GM19240 (cell line): Measurements from ENCODE around the gene KCNJ2.

Source experiments
- DNase-seq: peaks from one replicate; pipeline ENCODE4 v3.0.0; 2011; ENCODE audit warnings: low spot score; ENCODE audit not compliant: insufficient read length

The KCNJ2 gene

DNA sequence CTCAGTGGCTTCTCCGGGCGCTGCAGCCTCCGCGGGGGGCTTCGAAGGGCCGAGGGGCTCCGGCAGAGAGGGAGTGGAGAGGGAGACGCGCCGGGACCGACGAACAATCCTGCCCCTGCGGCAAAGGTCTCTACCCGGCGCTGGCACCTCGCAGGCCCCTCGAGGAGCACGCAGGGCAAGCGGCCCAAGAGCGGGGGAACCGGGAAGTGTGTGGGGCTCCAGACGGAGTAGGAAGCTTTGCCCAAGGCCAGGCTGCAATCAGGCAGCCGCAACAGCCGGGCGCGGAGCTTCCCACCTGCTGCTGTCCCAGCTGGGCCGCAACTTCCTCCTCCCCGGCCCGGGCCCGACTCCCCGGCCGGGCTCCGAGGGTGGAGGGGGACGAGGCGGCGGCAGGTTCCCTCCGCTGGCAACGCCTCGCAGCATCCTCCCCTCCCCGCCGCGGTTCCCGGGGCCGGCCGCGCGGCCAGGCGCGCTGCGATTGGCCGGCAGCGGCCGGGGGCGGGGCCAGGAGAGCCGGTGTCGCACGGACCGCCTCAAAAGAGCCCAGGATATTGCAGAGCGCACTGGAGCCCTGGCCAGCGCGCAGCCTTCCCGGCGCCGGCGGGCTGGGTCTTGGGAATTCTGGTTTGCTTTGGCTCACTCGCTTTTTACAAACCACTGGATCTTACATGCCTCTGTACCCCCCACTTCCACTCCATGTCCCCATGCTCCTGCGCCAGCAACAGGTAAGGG is at the start of gene KCNJ2:
TSS of gene KCNJ2 (plus strand) at position 556 of the 732 bp plus-strand sequence. CDS start 5,508 bp downstream, outside the sequence.
- peak; percentile 23 for DNase-seq

DNA sequence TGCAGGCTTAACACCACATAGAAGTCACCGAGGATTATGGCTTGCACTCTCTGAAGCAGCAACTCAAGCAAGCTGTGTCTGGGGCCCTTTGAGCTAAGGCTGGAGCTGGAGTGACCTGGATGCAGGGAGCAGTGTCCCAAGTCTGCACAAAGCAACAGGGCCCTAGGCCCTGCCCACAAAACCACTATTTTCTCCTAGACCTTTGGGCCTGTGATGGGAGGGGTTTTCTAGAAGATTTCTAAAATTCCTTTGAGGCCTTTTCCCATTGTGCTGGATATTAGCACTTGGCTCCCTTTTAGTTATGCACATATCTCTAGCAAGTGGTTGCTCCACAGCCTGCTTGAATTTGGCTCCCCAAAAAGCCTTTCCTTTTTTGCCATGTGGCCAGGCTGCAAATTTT is 49.8 kb upstream of the KCNJ2 start:
- no peak for DNase-seq

DNA sequence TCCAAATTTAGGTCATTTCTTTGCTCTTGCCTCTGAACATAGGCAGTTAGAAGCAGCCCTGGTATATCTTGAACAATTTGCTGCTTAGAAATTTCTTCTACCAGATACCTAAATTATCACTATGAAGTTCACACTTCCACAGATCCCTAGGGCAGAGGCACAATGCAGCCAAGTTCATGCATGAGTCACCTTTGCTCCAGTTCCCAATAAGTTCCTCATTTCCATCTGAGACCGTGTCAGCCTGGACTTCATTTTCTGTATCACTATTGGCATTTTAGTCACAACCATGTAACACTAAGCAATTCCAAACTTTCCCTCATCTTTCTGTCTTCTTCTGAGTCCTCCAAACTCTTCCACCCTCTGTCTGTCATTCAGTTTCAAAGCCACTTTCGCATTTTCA is 49.3 kb upstream of the KCNJ2 start:
- DNase-seq = no peak

DNA sequence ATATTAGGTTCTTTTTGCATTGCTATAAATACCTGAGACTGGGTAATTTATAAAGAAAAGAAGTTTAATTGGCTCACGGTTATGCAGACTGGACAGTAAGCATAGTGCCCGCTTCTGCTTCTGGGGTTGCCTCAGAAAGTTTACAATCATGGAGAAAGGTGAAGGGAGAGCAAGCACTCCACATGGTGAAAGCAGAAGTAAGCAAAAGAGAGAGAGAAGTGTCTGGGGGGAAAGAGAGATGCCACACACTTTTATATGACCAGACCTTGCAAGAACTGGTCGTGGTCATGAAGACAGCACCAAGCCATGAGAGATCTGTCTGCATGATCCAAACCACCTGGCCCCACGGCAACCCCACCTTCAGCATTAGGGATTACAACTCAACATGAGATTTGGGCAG is 48.9 kb upstream of the KCNJ2 start:
- no peak for DNase-seq

DNA sequence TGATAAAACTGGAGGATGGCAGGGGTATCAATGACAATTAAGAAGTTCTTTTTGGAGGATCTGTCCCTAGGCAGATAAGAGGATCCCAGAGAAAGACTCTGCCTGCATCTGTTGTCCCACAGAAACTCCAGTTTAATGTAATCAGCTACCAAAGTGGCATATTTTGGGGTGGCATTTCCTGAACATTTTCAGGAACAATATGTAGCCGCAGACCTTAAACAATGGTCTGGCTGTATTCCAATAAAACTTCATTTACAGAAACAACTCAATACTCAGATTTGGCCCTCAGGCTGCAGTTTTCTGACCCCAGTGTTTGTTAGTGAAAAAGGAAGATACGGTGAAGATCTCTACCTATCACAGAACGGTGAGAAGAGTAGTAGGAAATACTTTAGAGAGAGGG is 48.2 kb upstream of the KCNJ2 start:
- no peak for DNase-seq

DNA sequence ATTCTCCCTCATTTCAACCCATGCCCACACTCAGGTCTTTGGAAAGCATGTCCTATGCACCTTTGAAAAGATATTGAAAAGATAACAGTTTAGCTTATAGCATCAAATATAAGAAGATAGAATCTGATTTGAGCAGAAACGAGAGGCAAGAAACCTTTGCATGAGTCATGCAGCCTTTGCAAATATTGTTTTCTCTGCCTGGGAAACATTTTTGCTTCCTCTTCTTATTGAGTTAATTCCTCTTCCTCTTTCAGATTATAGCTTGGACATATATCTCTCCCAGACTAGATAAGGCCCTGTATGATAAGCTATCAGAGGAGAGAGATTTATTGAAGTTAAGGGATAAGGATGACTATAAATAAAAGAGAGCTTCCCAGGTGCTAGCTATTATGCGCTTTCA is 46.1 kb upstream of the KCNJ2 start:
- DNase-seq = no peak

DNA sequence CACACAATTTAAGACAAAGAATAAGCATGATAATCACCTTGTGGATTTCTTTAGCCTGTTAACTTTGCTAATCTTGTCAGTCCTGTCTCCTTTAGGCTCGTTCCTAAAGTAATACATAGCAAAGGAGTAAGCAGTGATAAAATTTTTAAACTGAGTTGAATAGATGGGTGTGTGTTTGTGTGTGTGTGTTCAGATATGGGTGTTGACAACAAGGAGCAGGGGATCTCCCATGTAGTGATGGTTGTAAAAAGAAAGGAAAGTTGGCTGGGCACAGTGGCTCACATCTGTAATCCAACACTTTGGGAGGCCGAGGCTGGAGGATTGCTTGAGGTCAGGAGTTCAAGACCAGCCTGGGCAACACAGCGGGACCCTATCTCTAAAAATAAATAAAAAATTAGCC is 44.6 kb upstream of the KCNJ2 start:
- no peak for DNase-seq

DNA sequence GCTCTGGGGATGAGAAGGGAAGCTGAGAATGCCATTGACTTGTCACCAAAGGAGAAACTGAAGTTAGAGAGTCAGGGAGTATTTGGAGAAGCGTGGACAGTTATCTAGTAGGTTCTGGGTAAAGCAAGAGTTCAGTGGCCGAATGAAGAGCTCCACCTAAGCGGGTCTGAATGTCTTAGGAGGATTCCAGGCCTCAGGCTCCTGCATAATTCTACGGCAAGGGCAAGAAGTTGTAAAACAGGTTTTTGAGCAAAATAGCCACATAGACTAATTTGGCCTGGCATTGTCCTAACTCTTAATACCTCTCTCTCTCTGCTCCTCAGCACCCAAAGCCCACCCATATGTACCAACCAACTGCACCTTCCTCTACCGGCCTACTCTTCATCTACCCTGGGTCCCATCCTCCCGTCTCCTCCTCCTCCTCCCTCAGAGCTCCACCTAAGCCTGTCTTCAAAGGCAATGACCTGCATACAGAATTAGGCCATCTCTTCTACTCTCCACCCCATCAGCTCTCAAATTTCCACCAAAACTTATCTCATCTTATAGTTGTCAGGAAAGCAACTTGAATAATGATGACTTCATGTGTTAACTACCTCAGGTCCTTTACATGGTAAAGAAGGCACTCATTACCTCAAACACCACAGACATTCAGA is 42.0 kb upstream of the KCNJ2 start:
- no peak for DNase-seq

DNA sequence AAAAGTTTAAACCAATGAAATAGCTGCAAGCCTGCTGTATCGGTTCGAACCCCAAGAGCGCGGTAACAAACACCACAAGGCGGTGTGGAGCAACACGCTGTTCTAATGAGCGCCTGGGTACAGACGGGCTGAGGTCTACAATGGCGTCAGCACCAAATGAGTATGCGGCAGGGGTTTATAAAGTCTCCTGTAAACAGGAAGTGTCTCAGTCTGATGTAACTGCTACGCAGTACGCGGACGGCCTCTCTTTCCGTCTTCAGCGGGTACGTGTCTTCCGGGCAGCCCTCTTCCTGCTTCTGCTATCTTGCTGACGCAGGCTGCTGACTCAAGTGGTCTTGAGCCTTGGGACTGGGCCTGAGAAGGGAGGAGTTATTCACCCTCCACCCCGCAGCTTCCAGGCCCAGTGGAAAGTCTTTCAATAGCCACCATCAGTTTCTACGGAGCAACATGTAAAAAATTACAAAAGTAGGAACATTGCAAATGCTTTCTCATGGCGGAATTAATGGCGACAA is 40.5 kb upstream of the KCNJ2 start:
- DNase-seq = no peak

DNA sequence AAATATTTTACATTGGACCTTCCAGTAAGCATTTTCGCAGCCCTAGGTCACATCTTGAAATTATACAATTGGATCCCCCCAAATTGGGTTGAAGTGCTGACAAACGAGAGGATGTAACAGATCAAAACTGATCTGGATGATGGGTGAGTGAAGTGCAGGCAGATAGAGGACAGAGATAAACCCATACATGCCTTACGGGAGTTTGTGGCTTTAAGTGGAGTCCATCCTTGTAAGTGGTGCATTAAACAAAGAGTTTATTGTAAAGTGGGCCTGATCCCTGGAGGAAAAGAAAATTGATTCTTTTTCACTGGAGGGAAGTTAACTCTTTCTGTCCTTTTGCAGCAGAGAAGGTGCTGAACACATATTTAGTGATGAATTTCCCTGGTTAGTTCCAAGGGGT is 39.0 kb upstream of the KCNJ2 start:
- DNase-seq = no peak

DNA sequence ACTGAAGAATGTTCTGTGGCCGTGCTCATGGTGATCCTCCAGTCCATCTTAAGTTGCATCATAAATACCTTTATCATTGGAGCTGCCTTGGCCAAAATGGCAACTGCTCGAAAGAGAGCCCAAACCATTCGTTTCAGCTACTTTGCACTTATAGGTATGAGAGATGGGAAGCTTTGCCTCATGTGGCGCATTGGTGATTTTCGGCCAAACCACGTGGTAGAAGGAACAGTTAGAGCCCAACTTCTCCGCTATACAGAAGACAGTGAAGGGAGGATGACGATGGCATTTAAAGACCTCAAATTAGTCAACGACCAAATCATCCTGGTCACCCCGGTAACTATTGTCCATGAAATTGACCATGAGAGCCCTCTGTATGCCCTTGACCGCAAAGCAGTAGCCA is 36.8 kb upstream of the KCNJ2 start:
- DNase-seq = no peak

DNA sequence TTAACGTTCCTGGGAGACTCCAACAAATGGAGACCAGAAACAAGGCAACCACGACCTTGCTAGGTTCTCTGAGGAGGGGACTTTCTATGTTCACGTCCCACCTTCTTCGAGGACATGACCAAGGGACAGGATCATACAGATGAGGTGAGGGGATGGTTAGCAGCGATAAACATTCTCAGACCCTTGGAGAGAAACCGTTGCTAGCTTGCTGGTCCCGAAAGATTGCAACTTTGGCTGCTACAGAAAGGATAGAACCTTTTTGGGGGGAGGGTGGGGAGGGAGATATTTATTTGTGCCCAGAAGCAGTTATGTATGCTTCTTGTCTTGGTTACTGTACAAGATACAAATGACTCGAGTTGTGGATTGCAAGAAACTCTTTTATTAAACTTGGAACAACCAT is 35.3 kb upstream of the KCNJ2 start:
- DNase-seq = no peak

DNA sequence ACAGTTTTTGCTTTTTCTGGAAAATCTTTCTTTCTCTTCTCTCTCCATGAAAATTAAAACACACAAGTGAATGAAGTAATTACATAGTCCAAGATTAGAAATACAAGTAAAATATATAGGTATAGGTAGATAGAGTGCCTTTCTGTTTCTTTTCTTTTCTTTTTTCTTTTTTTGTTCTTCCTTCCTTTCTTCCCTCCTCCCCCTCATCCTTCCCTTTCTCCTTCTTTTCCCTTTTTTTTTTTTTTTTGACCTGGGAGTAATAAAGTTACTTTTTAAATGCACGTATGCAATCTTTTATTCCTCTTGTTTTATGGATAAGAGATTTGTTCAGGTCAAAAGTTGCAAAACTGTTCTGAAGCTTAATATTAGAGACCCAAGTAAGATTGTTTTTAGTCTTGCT is 34.6 kb upstream of the KCNJ2 start:
- no peak for DNase-seq

DNA sequence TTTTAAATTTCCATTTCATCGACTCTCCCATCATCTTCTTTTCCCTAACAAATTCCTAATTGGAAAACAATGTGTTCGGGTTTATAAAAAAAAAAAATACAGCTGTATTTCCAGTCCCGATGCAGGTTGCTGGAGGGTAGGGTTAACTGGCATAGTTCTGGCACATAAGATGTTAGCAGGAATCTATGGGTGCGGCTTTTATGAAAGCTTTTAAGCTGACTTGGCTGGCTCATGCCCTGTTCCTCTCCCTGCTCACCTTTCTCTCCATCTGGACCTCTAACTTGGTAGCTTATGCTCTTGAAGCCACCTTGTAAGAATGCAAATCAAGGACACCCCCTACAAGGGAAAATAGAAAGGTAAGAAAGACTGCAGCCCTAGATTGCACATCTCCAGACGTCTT is 33.2 kb upstream of the KCNJ2 start:
- DNase-seq = no peak

DNA sequence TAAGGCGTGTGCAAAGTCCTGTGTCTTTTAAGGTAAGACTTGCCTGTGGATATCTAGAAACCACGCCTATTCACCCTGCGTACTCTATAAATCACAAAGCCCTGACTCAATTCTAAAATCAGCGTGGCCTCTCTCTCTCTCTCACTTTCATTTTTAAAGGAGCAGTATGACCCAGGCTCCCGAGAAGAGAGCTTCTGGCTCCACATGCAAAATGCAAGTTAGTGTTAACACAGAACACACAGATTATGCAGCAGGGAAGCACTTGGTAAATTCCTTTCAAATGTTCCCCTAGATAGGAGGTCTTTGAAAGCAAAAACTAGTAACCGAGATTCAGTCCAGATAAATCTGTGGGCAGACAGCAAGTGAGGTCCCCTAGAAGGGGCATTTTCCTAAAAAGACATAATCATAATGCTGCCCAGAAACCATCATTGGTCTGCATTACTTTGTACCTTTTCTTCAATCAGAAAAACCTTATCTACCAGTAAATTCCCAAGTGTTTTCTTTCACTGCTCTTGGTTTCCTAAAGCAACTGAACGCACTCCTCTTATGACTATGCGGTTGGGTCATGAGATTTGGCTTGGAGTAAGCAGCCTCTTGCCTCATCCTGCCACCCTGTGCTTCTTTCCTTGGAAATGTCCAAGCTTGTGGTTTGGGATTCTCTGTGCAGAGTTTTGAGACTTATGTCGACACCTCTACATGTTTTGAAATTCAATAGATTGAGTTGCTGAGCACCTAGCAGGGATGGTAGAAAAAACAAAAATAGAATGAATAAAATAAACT is 31.7 kb upstream of the KCNJ2 start:
- DNase-seq = peak; percentile 43

DNA sequence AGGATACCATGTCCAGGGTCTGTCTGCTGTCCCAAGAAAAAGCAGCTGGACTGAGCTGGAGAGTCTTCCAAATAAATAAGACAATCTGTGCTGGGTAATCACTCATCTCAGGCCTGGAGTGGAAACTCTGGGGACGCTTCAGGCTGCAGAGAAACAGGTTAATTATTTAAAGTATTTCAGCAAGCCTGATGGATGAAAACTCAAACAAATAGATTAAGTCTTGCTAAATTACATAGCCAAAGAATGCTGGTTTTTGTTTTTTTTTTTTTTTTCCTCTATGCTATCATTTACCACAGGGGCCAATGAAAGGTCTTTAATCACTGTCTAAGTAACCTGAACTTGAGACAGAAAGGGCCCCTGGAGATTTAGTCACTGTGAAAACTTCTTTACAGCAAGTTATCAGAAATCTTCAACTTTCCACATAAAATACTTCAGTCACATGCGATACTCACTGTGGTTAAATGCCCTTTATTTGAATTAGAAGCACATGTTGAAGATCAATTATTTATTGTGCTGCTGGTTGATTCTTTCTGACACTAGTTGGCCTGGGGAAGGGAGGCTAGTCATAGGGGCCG is 31.0 kb upstream of the KCNJ2 start:
- no peak for DNase-seq

DNA sequence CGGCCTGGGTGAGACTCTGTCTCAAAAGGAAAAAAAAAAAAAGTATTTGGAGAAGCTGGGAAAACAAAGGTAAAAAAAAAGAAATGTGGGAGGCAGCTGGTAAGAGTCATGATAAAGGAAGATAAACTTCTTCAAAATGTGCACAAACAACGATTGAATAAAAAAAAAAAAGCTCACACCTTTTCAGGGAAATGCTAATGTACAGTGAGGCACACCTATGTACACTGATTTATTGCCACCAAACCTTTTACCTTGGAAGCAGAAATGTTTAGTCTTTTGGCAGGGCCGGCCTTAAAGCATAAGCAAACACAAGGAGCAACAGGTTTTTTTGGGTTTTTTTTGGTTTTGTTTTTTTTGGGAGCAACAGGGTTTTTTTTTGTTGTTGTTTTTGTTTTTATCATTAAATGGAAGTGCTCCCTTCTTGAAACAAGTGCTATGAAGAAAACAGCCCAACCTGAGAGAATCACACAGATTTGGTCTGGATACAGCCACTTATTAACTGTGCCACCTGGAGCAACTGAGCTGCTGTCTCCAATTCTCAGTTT is 29.8 kb upstream of the KCNJ2 start:
- no peak for DNase-seq

DNA sequence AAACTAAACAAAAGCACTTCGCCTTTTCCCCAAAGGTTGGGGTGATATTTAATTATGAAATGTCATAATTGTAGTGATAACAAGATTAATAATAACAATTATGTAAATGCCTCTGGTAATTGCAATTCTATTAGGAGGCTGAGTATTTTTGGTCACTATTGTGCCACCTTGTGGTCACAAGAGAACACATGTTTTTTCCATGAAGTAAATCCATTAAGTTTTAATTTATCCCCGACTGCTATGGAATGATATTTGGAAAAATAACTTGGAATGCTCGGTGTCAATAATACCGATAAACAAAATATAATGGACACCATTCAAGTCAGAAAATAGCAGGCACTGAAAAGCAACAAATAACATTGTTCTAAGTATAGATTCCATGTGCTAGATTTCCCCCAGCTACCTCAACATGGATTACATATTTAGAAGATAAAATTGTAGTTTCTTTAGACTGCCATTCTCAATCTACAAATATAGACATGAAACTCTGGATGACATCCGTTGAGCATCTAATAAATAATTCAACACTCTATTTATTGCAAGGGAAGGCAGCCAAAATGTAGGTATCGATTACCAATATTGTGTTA is 25.0 kb upstream of the KCNJ2 start:
- DNase-seq = no peak

DNA sequence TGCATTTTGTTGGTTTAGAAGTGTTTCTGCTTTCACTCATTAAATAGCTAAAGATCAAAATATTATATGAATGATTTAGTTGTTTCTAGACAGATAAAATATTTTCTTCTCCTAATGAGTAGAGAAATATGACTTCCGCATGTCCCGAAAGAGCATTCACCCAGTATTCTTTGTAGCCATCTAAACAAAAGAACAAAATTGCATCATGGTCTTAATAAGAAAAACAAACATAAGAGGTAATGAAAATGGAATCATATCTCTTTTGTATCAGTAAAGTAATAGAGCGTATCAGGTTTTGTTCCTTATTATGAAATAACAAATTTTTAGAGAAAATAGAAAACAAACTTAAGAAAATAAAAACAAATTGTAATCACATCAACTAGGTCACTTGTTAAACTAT is 16.1 kb upstream of the KCNJ2 start:
- DNase-seq = no peak

DNA sequence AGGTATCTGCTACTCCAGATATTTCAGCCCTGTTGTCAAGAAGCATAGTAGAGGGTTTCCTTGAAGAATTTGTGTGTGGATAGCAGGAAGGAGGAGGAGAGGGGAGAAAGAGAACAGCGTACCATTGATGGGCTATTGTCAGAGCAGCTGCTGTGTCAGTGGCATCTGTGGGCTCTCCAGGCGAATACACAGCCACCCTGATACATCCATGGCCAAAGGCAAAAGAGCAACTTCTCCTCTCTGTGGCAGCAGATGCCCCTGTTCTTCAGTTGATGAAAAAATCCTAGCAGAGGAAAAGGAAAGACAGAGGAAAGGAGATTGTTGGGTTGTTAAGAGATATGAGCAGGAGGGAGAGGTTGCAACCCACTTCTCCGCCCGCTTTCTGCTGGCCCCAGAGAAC is 12.2 kb upstream of the KCNJ2 start:
- DNase-seq = no peak

DNA sequence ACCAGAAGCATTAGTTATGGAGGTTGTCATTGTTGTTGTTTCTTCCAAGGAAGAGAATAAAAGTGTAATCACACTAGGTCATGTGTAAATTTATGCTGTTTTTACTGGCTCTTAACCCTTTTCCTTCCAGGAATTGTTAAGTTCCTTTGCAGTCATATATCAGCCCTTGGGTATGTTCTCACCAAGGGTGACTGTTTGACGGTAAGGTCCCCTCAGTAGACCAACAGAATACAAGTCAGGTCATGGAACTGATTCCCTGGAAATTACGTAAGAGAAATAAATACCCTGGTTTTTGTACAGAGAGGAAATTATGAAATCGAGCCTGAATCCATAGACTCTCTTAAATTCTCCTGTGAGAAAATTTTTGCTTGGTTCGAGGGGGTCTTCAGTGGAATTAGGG is 11.2 kb upstream of the KCNJ2 start:
- no peak for DNase-seq
